ENCODE measurements around the gene THOC1.

- TF ChIP-seq POLR2A (IDR thresholded peaks at IDR 0.05) (no peak), CTCF (IDR thresholded peaks at IDR 0.05) (no peak)
Observed at GRCh38 chr18:313931-314330, 46.1 kb upstream of the THOC1 start.

Data from breast epithelium (tissue), 3 donors.